ENCODE results near the gene FCF1.

FCF1 gene

DNA sequence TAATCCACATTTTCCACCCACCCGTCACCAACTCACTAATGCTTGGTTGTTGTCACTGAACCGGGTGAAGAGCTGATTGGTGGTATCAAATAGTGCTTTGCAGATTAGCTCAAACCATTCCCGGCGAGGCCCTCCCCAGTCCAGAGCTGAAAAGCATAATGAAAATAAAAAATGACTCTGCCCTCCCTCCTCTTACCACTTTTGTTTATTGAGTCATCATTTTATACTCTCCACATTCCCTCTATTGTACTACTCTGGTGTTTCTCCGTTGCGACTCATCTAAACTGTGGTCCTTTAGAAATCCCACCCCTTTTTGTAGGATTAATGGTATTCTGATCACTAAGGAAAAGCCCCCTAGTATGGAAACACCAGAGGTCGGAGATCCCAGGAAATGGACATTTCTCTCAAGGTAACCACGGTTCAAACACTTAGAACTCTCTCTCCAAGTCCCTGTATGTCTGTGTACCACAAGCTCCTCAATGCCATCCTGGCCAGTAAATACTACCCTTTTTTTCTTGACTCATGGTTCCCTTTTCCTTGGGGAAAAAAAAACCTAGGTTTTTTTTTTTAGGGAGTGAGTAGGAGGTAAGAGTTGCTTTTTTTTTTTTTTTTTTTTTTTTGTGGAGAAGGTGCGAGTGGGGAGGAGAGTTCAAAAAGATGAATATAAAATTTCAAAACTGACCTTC is 42.1 kb upstream of the FCF1 start:
- H3K4me3 ChIP-seq (ENCODE audit: low read length, poor library complexity, severe bottlenecking): no peak overlapping the region
- no peak for TF ChIP-seq EZH2phosphoT487 (IDR thresholded peaks at IDR 0.05; ENCODE audit: borderline replicate concordance)
- TF ChIP-seq, protein P1, sequence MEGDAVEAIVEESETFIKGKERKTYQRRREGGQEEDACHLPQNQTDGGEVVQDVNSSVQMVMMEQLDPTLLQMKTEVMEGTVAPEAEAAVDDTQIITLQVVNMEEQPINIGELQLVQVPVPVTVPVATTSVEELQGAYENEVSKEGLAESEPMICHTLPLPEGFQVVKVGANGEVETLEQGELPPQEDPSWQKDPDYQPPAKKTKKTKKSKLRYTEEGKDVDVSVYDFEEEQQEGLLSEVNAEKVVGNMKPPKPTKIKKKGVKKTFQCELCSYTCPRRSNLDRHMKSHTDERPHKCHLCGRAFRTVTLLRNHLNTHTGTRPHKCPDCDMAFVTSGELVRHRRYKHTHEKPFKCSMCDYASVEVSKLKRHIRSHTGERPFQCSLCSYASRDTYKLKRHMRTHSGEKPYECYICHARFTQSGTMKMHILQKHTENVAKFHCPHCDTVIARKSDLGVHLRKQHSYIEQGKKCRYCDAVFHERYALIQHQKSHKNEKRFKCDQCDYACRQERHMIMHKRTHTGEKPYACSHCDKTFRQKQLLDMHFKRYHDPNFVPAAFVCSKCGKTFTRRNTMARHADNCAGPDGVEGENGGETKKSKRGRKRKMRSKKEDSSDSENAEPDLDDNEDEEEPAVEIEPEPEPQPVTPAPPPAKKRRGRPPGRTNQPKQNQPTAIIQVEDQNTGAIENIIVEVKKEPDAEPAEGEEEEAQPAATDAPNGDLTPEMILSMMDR (conservative IDR thresholded peaks at IDR 0.05; ENCODE audit: low read length): no peak
- H3K9me3 ChIP-seq (ENCODE audit: insufficient read depth, low read depth, low read length): no peaks in the 10 kb centered on the region
- H2AFZ ChIP-seq (ENCODE audit: low read length): no peak overlapping the region
- no peak overlapping the region for H3K4me2 ChIP-seq (ENCODE audit: low read depth, low read length, poor library complexity, severe bottlenecking)
- peaks cover 78% of the 10 kb centered on the region for H3K36me3 ChIP-seq (ENCODE audit: insufficient read depth, low read length)
- H3K27me3 ChIP-seq (ENCODE audit: insufficient read depth, low read length, poor library complexity, severe bottlenecking): no peaks in the 10 kb centered on the region
- no peak overlapping the region for H3K9ac ChIP-seq (ENCODE audit: low read depth, low read length, poor library complexity, severe bottlenecking)
- H3F3A ChIP-seq (ENCODE audit: low read depth): no peaks in the 10 kb centered on the region
- H3K79me2 ChIP-seq (ENCODE audit: insufficient read depth, low read length): no peaks in the 10 kb centered on the region
- H3K4me1 ChIP-seq (ENCODE audit: insufficient read depth, low read length, poor library complexity, severe bottlenecking): peaks cover 2% of the 10 kb centered on the region
- H3K9me2 ChIP-seq (replicated peaks; ENCODE audit: low read depth, low read length): no peaks in the 10 kb centered on the region
- no peaks in the 10 kb centered on the region for H4K20me1 ChIP-seq (ENCODE audit: insufficient read depth, low read length, poor library complexity, severe bottlenecking)

DNA sequence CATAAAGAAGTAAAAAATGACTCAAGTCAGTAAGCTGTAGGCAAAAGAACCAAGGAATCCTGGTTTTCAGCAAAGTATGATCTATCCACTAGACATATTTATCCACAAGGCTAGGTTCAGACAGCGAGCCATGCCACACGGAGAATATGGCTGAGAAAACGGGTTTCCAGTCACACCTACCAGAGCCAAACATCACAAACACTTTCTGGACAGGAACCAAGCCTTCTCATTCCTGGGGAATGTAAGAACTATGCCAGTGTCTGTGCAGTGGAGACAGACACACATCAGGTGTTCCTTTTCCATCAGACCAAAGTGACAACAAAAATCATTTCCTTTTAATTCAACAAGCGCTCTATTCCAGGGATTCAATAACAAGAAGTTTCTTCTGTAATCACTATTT is 41.2 kb upstream of the FCF1 start:
- H2AFZ ChIP-seq (ENCODE audit: low read length): no peak overlapping the region
- TF ChIP-seq, protein P1 (conservative IDR thresholded peaks at IDR 0.05; ENCODE audit: low read length): no peak
- no peak for TF ChIP-seq EZH2phosphoT487 (IDR thresholded peaks at IDR 0.05; ENCODE audit: borderline replicate concordance)
- H3K4me2 ChIP-seq (ENCODE audit: low read depth, low read length, poor library complexity, severe bottlenecking): no peak overlapping the region
- H3K79me2 ChIP-seq (ENCODE audit: insufficient read depth, low read length): no peaks in the 10 kb centered on the region
- H3K27me3 ChIP-seq (ENCODE audit: insufficient read depth, low read length, poor library complexity, severe bottlenecking): no peaks in the 10 kb centered on the region
- H4K20me1 ChIP-seq (ENCODE audit: insufficient read depth, low read length, poor library complexity, severe bottlenecking): no peaks in the 10 kb centered on the region
- H3F3A ChIP-seq (ENCODE audit: low read depth): no peaks in the 10 kb centered on the region
- no peak overlapping the region for H3K4me3 ChIP-seq (ENCODE audit: low read length, poor library complexity, severe bottlenecking)
- H3K9me3 ChIP-seq (ENCODE audit: insufficient read depth, low read depth, low read length): no peaks in the 10 kb centered on the region
- no peak overlapping the region for H3K9ac ChIP-seq (ENCODE audit: low read depth, low read length, poor library complexity, severe bottlenecking)
- H3K36me3 ChIP-seq (ENCODE audit: insufficient read depth, low read length): peaks cover 85% of the 10 kb centered on the region
- H3K4me1 ChIP-seq (ENCODE audit: insufficient read depth, low read length, poor library complexity, severe bottlenecking): no peaks in the 10 kb centered on the region
- H3K9me2 ChIP-seq (replicated peaks; ENCODE audit: low read depth, low read length): no peaks in the 10 kb centered on the region

DNA sequence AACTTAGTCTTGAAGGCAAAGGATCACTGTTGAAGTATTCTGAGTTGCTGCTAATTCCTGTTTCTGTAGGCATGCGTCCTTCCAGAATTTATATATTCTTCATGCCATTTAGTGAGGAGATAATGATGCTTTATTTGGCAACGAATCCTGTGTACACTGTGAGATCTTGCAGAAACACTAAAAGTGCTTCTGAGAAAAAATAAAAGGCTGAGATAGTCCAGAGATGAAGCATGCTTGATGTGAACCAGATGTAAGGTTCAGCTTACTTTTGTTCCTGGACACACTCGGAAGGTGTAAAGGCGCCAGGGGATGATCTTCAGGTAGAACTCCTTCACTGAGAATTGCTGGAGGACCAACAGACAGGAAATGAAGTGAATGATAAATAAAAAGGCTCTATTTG is 39.2 kb upstream of the FCF1 start:
- H4K20me1 ChIP-seq (ENCODE audit: insufficient read depth, low read length, poor library complexity, severe bottlenecking): no peaks in the 10 kb centered on the region
- no peaks in the 10 kb centered on the region for H3F3A ChIP-seq (ENCODE audit: low read depth)
- H3K9me2 ChIP-seq (replicated peaks; ENCODE audit: low read depth, low read length): no peaks in the 10 kb centered on the region
- no peaks in the 10 kb centered on the region for H3K27me3 ChIP-seq (ENCODE audit: insufficient read depth, low read length, poor library complexity, severe bottlenecking)
- no peaks in the 10 kb centered on the region for H3K79me2 ChIP-seq (ENCODE audit: insufficient read depth, low read length)
- no peak for TF ChIP-seq EZH2phosphoT487 (IDR thresholded peaks at IDR 0.05; ENCODE audit: borderline replicate concordance)
- TF ChIP-seq, protein P1 (conservative IDR thresholded peaks at IDR 0.05; ENCODE audit: low read length): no peak
- H3K9ac ChIP-seq (ENCODE audit: low read depth, low read length, poor library complexity, severe bottlenecking): no peak overlapping the region
- H3K4me3 ChIP-seq (ENCODE audit: low read length, poor library complexity, severe bottlenecking): no peak overlapping the region
- H3K4me1 ChIP-seq (ENCODE audit: insufficient read depth, low read length, poor library complexity, severe bottlenecking): no peaks in the 10 kb centered on the region
- no peaks in the 10 kb centered on the region for H3K9me3 ChIP-seq (ENCODE audit: insufficient read depth, low read depth, low read length)
- H2AFZ ChIP-seq (ENCODE audit: low read length): no peak overlapping the region
- H3K36me3 ChIP-seq (ENCODE audit: insufficient read depth, low read length): peaks cover 73% of the 10 kb centered on the region
- no peak overlapping the region for H3K4me2 ChIP-seq (ENCODE audit: low read depth, low read length, poor library complexity, severe bottlenecking)
